Stimulated activated CD4-positive, alpha-beta T cell treated with anti-CD3 and anti-CD28 coated beads, Interleukin-2, amount 100 ng/mL, for 24 hours (primary cell): ENCODE results near the gene COBLL1.
"Not testable (repeated sequence)": the region's sequence is repeated elsewhere in the genome, so short reads cannot be mapped to it uniquely, and the experiment has no call there.

Source experiments
- DNase-seq, 2 donors: peaks; one replicate each; pipeline ENCODE4 v3.0.0-alpha.2; 2020

COBLL1 gene

GRCh38 chr2:164841719-164842623 is at the start of gene COBLL1:
Gene COBLL1, minus strand, starts transcription at chr2:164841823. Its CDS starts 627 bp downstream, at chr2:164841196.
- peak; percentile 32 to 55 for DNase-seq

GRCh38 chr2:164890544-164890943 is 48.9 kb upstream of the COBLL1 start:
- DNase-seq: no peak

- no peak for DNase-seq
Measured at GRCh38 chr2:164888592-164888991, 47.0 kb upstream of the COBLL1 start.

- no peak for DNase-seq
Measured at GRCh38 chr2:164887434-164888144, 46.0 kb upstream of the COBLL1 start.

GRCh38 chr2:164882276-164882675 is 40.7 kb upstream of the COBLL1 start:
- no peak for DNase-seq

GRCh38 chr2:164881524-164881923 is 39.9 kb upstream of the COBLL1 start:
- no peak for DNase-seq

- DNase-seq: no peak
Measured at GRCh38 chr2:164879901-164880535, 38.4 kb upstream of the COBLL1 start.

- DNase-seq: no peak
Measured at GRCh38 chr2:164877927-164878326, 36.3 kb upstream of the COBLL1 start.

GRCh38 chr2:164877169-164877568 is 35.5 kb upstream of the COBLL1 start:
- DNase-seq: no peak

- DNase-seq: no peak
Measured at GRCh38 chr2:164875334-164876205, 33.9 kb upstream of the COBLL1 start.

- DNase-seq: no peak
Measured at GRCh38 chr2:164873210-164873908, 31.7 kb upstream of the COBLL1 start.

GRCh38 chr2:164871404-164871803 is 29.8 kb upstream of the COBLL1 start:
- no peak for DNase-seq

- DNase-seq: no peak
Measured at GRCh38 chr2:164869420-164869772, 27.8 kb upstream of the COBLL1 start.

GRCh38 chr2:164868563-164869419 is 27.2 kb upstream of the COBLL1 start:
- DNase-seq: no peak

GRCh38 chr2:164867779-164868397 is 26.3 kb upstream of the COBLL1 start:
- DNase-seq: no peak

- not testable (repeated sequence) for DNase-seq
Measured at GRCh38 chr2:164866381-164866780, 24.8 kb upstream of the COBLL1 start.

- no peak for DNase-seq
Measured at GRCh38 chr2:164860694-164861042, 19.0 kb upstream of the COBLL1 start.

GRCh38 chr2:164859906-164860693 is 18.5 kb upstream of the COBLL1 start:
- DNase-seq: not testable (repeated sequence)

- no peak for DNase-seq
Measured at GRCh38 chr2:164859251-164859818, 17.7 kb upstream of the COBLL1 start.
